Hepatocyte (in vitro differentiated cells): ENCODE results near the gene HSPA13. TPM values are rescaled to one million over a fixed set of nuclear protein-coding genes. Genes with fewer than 3 reads are reported as not detected.

Experiments
- DNase-seq: peaks from one replicate; pipeline ENCODE4 v3.0.0-alpha.2; 2016; ENCODE audit warnings: low spot score
- H2AFZ ChIP-seq: fragments of 200-600 bp; sonication (generic); 2 replicates; pipeline ENCODE4 v1.6.0; 2016; ENCODE audit warnings: antibody characterized with exemption, mild to moderate bottlenecking
- H3K27ac ChIP-seq: fragments of 200-600 bp; sonication (generic); 2 replicates; pipeline ENCODE4 v1.5.1; 2016; ENCODE audit warnings: mild to moderate bottlenecking
- H3K27me3 ChIP-seq: fragments of 200-600 bp; sonication (generic); 2 replicates; pipeline ENCODE4 v1.6.1; 2016
- H3K36me3 ChIP-seq: fragments of 200-600 bp; sonication (generic); replicated peaks from 2 replicates; pipeline ENCODE4 v1.5.1; 2016; ENCODE audit warnings: low read depth; ENCODE audit not compliant: insufficient read depth
- H3K4me1 ChIP-seq: fragments of 200-600 bp; sonication (generic); 2 replicates; pipeline ENCODE4 v1.5.1; 2016; ENCODE audit warnings: mild to moderate bottlenecking, moderate library complexity; ENCODE audit not compliant: insufficient read depth
- H3K4me2 ChIP-seq: fragments of 200-600 bp; sonication (generic); 2 replicates; pipeline ENCODE4 v1.6.0; 2016
- H3K4me3 ChIP-seq: fragments of 200-600 bp; sonication (generic); 2 replicates; pipeline ENCODE4 v1.5.1; 2016; ENCODE audit warnings: mild to moderate bottlenecking
- H3K79me2 ChIP-seq: fragments of 200-600 bp; sonication (generic); 2 replicates; pipeline ENCODE4 v1.6.0; 2017; ENCODE audit warnings: mild to moderate bottlenecking
- H3K9me2 ChIP-seq: fragments of 200-600 bp; sonication (generic); replicated peaks from 2 replicates; pipeline ENCODE4 v1.6.0; 2017; ENCODE audit warnings: mild to moderate bottlenecking; ENCODE audit not compliant: insufficient read depth
- H3K9me3 ChIP-seq: fragments of 200-600 bp; sonication (generic); 2 replicates; pipeline ENCODE4 v1.5.1; 2016; ENCODE audit warnings: low read depth, mild to moderate bottlenecking
- H4K20me1 ChIP-seq: fragments of 200-600 bp; sonication (generic); 2 replicates; pipeline ENCODE4 v1.6.0; 2016; ENCODE audit warnings: mild to moderate bottlenecking; ENCODE audit not compliant: insufficient read depth, poor library complexity, severe bottlenecking
- CTCF ChIP-seq: fragments of 200-600 bp; sonication (generic); IDR thresholded peaks from 2 replicates; pipeline ENCODE4 v1.5.1; 2016; ENCODE audit warnings: antibody characterized with exemption, mild to moderate bottlenecking; ENCODE audit not compliant: poor library complexity
- EZH2 ChIP-seq: fragments of 200-600 bp; sonication (generic); IDR thresholded peaks from 2 replicates; pipeline ENCODE4 v1.6.1; 2016; ENCODE audit warnings: antibody characterized with exemption, mild to moderate bottlenecking, borderline replicate concordance
- EZH2phosphoT487 ChIP-seq: fragments of 200-600 bp; sonication (generic); IDR thresholded peaks from one replicate; pipeline ENCODE4 v1.6.1; 2018; ENCODE audit warnings: antibody characterized with exemption, mild to moderate bottlenecking, low read depth, moderate library complexity; ENCODE audit not compliant: unreplicated experiment, severe bottlenecking
- WGBS: methylation state at CpG from one replicate; pipeline ENCODE4 v1.1.6; 2016; ENCODE audit warnings: low lambda C conversion rate; ENCODE audit errors: missing lambda C conversion rate; 5-methylcytosine and 5-hydroxymethylcytosine counted together
- polyA plus RNA-seq: library from polyadenylated mRNA; unstranded; fragments of >200 nt; fragmentation: Nextera tagmentation; extraction: Ambion mirVana; gene quantifications from 2 replicates; pipeline ENCODE4 v1.2.1, GENCODE V29; 2016
- total RNA-seq: library from RNA; depleted of rRNA; stranded (reverse); fragments of >200 nt; gene quantifications from 2 replicates; pipeline ENCODE4 v1.2.3, GENCODE V29; 2014

Gene HSPA13
- total and polyA plus RNA-seq, 2 experiments from 2014 or later, result 24.9 to 55.5 TPM

- H3K9me3 ChIP-seq, result no peaks in the 10 kb centered on the region
- no peaks in the 10 kb centered on the region for H3K27me3 ChIP-seq
- no peak overlapping the region for H3K4me2 ChIP-seq
- H3K79me2 ChIP-seq, result no peaks in the 10 kb centered on the region
- H3K36me3 ChIP-seq, result no peaks in the 10 kb centered on the region
- no peak overlapping the region for H3K27ac ChIP-seq
- no peak overlapping the region for H3K4me3 ChIP-seq
- no peak for TF ChIP-seq CTCF
- TF ChIP-seq EZH2, result no peak
- no peak for TF ChIP-seq EZH2phosphoT487
- H4K20me1 ChIP-seq, result no peaks in the 10 kb centered on the region
- no peak overlapping the region for H2AFZ ChIP-seq
- no peaks in the 10 kb centered on the region for H3K4me1 ChIP-seq
- no peak for DNase-seq
- H3K9me2 ChIP-seq, result no peaks in the 10 kb centered on the region
- 68% methylated on average over 2 of the region's 2 CpGs for WGBS
These were observed 57.4 kb downstream of the HSPA13 start for GRCh38 chr21:14325595-14325994.

Other genes starting within 250 kb of the HSPA13 start
- gene LIPI, start 172.2 kb downstream of the HSPA13 start, total RNA-seq, result not detected in 2 replicates
- gene LIPI, start 172.2 kb downstream of the HSPA13 start, polyA plus RNA-seq, result not detected in 2 replicates
- gene RBM11, start 167.0 kb downstream of the HSPA13 start, total RNA-seq, result 1.4 and 6.1 TPM in 2 replicates
- 1.1 and 3.5 TPM in 2 replicates for gene RBM11, start 167.0 kb downstream of the HSPA13 start, polyA plus RNA-seq
- gene SAMSN1, start 163.2 kb upstream of the HSPA13 start, total RNA-seq, result 1.2 and 1.7 TPM in 2 replicates
- gene SAMSN1, start 163.2 kb upstream of the HSPA13 start, polyA plus RNA-seq, result 0.51 and 0.82 TPM in 2 replicates